A549 (cell line): ENCODE results near the gene INSIG2.

Source experiments
- CBX8 ChIP-seq: fragments of 200-600 bp; sonication (generic); IDR thresholded peaks from 2 replicates; pipeline ENCODE4 v1.6.1; 2016
- CEBPB ChIP-seq, 2 experiments: fragments of >200 bp in 1 of 2; sonication (Bioruptor Twin) in 1 of 2; formaldehyde crosslinking in 1 of 2; IDR thresholded peaks; 2 replicates each; pipeline ENCODE4 v1.6.1; 2012 to 2016
- CTCF ChIP-seq: fragments of >200 bp; sonication (Bioruptor Twin); formaldehyde crosslinking; IDR thresholded peaks from 3 replicates; pipeline ENCODE4 v1.5.1; 2016
- EHMT2 ChIP-seq: fragments of 200-600 bp; sonication (generic); IDR thresholded peaks from 2 replicates; pipeline ENCODE4 v1.6.1; 2016; ENCODE audit warnings: antibody characterized with exemption, low read depth, mild to moderate bottlenecking, moderate library complexity
- EP300 ChIP-seq, 2 experiments: fragments of >200 bp; sonication (Bioruptor Twin); formaldehyde crosslinking; IDR thresholded peaks; 2 replicates in 1 of 2; 3 replicates in 1 of 2; pipeline ENCODE4 v1.6.1; 2016 to 2017
- ESRRA ChIP-seq: fragments of 150-350 bp; IDR thresholded peaks from 2 replicates; pipeline ENCODE4 v1.6.1; 2014; ENCODE audit warnings: mild to moderate bottlenecking, low read length, borderline replicate concordance
- SREBF2 ChIP-seq: fragments of 450-650 bp; IDR thresholded peaks from 2 replicates; pipeline ENCODE4 v1.6.1; 2014; ENCODE audit warnings: mild to moderate bottlenecking, moderate library complexity
- TF ChIP-seq, protein P1 (sequence below): fragments of 450-650 bp; IDR thresholded peaks from 2 replicates; pipeline ENCODE4 v1.6.1; 2014; ENCODE audit warnings: antibody characterized with exemption

DNA sequence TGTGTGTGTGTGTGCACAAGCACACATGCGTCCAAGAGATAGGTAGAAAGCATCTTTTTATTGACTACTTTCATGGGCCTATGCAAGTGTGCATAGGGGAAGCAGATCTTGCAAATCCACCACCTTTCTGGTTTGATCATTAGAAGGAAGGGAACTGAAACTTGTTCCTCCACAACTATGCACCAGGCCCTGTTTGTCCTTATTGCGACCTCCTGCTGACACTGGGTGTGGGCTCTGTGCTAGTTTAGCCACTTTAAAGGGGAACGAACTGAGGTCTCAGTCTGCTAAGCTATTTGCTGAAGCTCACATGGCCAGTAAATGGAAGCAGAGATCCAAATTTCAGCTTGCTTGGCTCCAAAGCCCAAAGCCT is 32.1 kb upstream of the INSIG2 start:
- no peak for TF ChIP-seq CTCF
- TF ChIP-seq SREBF2 = no peak
- no peak for TF ChIP-seq EHMT2
- TF ChIP-seq ESRRA = no peak
- no peak for TF ChIP-seq CEBPB (IDR thresholded peaks at IDR 0.05)
- TF ChIP-seq, protein P1, sequence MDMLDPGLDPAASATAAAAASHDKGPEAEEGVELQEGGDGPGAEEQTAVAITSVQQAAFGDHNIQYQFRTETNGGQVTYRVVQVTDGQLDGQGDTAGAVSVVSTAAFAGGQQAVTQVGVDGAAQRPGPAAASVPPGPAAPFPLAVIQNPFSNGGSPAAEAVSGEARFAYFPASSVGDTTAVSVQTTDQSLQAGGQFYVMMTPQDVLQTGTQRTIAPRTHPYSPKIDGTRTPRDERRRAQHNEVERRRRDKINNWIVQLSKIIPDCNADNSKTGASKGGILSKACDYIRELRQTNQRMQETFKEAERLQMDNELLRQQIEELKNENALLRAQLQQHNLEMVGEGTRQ = no peak
- no peak for TF ChIP-seq EP300 (IDR thresholded peaks at IDR 0.05)
- TF ChIP-seq CBX8 = no peak
